ENCODE results near the gene RNF207. TPM values are rescaled to one million over a fixed set of nuclear protein-coding genes. Genes with fewer than 3 reads are reported as not detected.

The RNF207 gene
- total RNA-seq, 2 experiments from 2014 or later = 3.8 to 4.0 TPM

DNA sequence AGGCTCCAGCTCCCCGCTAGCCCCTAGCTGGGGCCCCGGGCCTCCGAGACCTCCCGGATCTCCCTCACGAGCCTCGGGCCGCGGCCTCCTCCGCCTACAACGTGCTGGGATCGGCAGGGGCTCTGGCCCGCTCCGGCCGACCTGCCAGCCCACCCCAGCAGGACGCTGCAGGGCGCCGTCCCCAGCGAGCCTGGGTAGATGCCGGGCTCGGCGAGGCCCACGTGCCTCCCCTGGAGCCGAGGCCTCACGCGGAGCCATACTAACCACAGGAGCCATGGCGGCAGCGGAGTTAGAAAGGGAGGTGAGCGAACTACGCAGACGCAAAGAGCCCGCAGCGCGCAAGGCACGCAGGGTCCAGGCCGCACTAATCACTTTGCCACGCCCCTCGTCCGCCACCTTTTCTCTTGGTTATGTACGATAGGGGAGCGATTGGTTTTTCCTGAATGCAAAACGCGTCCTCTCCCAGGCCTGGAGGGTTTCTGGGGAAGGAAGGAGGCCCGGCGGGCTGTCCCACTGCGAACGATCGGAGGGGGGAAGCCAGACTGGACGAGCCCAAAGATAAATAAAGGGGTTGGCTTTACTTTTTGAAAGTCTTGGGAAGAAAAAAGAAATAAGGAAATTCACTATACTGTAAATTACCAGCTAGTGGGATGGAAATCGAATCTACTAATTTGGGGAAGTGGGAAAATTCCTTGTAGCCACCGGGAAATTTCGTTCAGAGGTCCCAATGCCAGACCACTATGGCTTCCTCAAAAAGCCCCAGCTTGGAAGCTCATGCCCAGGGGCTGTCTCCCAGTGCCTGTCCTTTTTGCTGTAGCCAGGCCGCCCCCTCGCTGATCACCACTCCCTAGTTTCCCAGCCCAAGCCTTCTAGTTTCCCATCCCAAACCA, 6.4 kb upstream of the RNF207 start, which contains the start of gene RPL22:
Gene RPL22 (minus strand): TSS at position 298 of the 890 bp plus-strand sequence. CDS start 22 bp downstream, at position 276.
- ATAC-seq (ENCODE audit: low read depth) = peak; percentile 98
- no peaks in the 10 kb centered on the region for H3K9me3 Mint-ChIP-seq
- H3K27me3 Mint-ChIP-seq = no peaks in the 10 kb centered on the region
- peak; percentile 92 for DNase-seq
- POLR2A ChIA-PET = interaction anchor here (0.6 to 1.5 kb wide), 5 partner anchors 36 to 223 kb away, joined by 3 to 4 read pairs (median 3); partner anchors contain the start of gene ICMT
- H3K27ac Mint-ChIP-seq = peak within 1 kb of the TSS; percentile 87
- peaks cover 33% of the 10 kb centered on the region for H3K4me1 Mint-ChIP-seq
- peak within 1 kb of the TSS; percentile 94 for H3K4me3 Mint-ChIP-seq
- peaks cover 12% of the 10 kb centered on the region for H3K36me3 Mint-ChIP-seq

DNA sequence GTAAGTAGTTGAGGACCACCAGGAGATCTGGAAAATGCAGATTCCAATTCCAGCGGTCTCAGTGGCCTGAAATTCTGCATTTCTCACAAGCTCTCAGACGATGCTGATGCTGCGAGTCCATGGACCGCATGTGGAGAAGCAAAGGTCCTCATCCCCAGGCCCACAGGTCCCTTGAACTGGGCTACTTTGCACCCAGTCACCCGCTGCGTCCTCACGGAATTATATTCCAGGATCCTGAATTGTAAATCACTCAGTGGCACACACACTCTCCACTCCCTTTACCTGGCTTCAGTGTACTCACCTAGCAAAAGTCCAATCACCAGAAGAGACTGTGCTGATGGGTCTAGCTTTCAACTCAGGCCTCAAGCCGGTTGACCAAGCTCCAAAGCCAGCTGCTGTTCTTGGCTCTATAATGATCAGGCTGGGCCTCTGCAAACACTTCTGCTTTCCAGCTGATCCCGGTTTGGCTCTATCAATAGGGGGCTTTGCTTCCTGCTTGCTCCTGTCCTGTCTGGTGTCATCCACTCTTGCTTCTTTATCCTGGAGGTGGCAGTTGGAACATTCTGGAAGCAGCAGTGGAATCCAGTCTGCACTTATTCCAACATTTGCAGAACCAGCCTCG, 5.6 kb upstream of the RNF207 start:
- Mint-ChIP-seq H3K9me3 (no peaks in the 10 kb centered on the region), H3K27me3 (no peaks in the 10 kb centered on the region), H3K27ac (peak overlapping the region; percentile 87), H3K36me3 (peaks cover 12% of the 10 kb centered on the region), H3K4me3 (peak overlapping the region; percentile 94), H3K4me1 (peaks cover 33% of the 10 kb centered on the region)
- POLR2A ChIA-PET = interaction anchor here (0.6 to 1.5 kb wide), 2 partner anchors 36 to 206 kb away, joined by 3 to 4 read pairs; partner anchors contain the start of gene ICMT
- DNase-seq (no peak), ATAC-seq (ENCODE audit: low read depth) (no peak)

DNA sequence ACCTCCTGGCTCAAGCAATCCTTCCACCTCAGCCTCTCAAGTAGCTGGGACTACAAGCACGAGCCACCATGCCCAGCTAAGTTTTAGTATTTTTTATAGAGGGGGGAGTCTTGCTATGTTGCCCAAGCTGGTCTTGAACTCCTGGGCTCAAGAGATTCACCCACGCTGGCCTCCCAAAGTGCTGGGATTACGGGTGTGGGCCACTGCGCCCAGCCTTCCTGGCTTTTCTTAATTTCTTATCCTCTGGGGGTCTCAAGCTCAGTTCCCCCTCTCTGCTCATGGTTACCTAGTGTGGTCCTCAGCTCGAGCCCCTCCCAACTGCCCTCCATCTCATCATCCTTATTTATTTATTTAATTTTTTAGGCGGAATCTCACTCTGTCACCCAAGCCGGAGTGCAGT, 3.7 kb upstream of the RNF207 start:
- Mint-ChIP-seq H3K4me3 (no peak overlapping the region), H3K27ac (no peak overlapping the region), H3K27me3 (peaks cover 7% of the 10 kb centered on the region), H3K36me3 (peaks cover 6% of the 10 kb centered on the region), H3K4me1 (peaks cover 29% of the 10 kb centered on the region), H3K9me3 (no peaks in the 10 kb centered on the region)
- DNase-seq (no peak), ATAC-seq (ENCODE audit: low read depth) (no peak)
- POLR2A ChIA-PET = interaction anchor here (0.7 kb wide), 1 partner anchor 78 kb away, joined by 6 read pairs; no protein-coding TSS in a partner anchor

DNA sequence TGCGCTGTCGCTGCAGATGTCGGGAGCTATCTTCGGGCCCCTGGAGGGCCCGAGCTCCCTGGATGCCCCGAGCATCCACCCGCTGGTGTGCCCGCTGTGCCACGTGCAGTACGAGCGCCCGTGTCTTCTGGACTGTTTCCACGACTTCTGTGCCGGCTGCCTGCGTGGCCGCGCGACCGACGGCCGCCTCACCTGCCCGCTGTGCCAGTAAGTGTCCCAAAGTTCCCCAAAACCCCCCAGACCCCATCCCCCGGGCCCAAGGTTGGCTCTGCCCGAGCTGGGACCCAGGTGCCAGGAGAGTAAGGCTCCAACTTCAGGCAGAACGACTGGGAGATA, 569 bp downstream of the RNF207 start:
- Mint-ChIP-seq H3K4me1 (peaks cover 6% of the 10 kb centered on the region), H3K27ac (no peak overlapping the region), H3K27me3 (peaks cover 24% of the 10 kb centered on the region), H3K9me3 (no peaks in the 10 kb centered on the region), H3K36me3 (no peaks in the 10 kb centered on the region), H3K4me3 (peak overlapping the region; percentile 25)
- ATAC-seq (ENCODE audit: low read depth) = no peak
- DNase-seq = no peak
- POLR2A ChIA-PET = interaction anchor here (0.6 to 1.1 kb wide), 2 partner anchors 26 to 30 kb away, joined by 3 read pairs; partner anchors contain the start of gene ICMT

DNA sequence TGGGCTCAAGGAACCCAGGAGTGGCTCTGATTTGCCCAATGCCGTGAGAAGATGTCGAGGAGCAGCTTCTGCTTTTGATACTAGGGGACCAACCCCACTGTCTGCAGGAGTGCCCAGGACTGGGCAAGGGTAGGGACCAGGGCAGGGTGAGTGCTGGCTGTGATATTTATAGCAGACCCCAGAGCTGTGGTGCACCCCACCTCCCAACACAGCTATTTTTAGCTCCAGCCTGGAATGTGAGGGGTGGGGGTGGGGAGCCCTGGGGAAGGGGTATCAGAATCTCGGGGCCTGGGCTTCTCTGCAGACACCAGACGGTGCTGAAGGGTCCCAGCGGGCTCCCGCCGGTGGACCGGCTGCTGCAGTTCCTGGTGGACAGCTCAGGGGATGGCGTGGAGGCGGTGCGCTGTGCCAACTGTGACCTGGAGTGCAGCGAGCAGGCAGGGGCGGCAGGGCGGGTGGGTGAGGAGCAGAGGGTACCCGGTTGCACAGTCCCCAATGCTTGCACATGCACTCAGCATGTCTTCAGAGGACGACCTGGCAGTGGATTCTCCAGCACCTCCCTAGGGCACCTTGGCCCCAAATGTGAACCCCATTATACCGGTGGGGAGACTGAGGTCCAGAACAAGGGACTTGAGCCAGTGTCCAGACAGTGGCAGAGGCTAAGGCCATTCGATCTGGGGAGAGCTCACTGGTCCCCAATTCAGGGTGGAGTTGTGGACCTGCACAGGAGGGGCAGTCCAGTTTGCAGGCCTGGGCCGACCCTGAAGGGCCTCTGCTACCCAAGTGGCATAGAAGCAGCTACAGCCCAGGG, 1.4 kb downstream of the RNF207 start:
- no peaks in the 10 kb centered on the region for H3K9me3 Mint-ChIP-seq
- no peak overlapping the region for H3K4me3 Mint-ChIP-seq

DNA sequence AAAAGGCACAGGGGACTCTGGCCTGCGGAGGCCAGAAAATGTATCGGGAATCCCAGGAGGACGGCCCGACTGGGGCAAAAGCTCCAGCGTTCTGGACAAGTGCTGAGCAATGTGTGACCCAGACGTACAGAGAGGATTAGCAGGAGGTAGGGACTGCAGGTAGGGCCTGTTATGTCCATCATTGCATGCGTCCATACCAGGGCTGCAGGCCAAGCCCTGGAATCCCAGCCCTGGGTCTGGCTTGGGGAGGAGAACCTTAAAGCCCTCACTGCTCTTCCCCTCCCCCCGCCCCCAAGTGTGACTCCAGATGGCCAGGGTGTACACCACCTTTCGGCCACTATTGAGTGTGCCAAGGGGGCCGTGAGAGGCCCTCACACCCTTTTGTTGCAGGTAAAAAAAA, 2.0 kb downstream of the RNF207 start:
- H3K4me3 Mint-ChIP-seq = no peak overlapping the region

More for the DNA sequence above, 1.4 kb downstream of the RNF207 start:
- DNase-seq (no peak), ATAC-seq (ENCODE audit: low read depth) (no peak)
- Mint-ChIP-seq H3K36me3 (no peaks in the 10 kb centered on the region), H3K4me1 (peaks cover 6% of the 10 kb centered on the region), H3K27ac (no peak overlapping the region), H3K27me3 (peaks cover 28% of the 10 kb centered on the region)
- POLR2A ChIA-PET = interaction anchor here (1.1 kb wide), 1 partner anchor 29 kb away, joined by 3 read pairs; the partner anchor contains the start of gene ICMT

DNA sequence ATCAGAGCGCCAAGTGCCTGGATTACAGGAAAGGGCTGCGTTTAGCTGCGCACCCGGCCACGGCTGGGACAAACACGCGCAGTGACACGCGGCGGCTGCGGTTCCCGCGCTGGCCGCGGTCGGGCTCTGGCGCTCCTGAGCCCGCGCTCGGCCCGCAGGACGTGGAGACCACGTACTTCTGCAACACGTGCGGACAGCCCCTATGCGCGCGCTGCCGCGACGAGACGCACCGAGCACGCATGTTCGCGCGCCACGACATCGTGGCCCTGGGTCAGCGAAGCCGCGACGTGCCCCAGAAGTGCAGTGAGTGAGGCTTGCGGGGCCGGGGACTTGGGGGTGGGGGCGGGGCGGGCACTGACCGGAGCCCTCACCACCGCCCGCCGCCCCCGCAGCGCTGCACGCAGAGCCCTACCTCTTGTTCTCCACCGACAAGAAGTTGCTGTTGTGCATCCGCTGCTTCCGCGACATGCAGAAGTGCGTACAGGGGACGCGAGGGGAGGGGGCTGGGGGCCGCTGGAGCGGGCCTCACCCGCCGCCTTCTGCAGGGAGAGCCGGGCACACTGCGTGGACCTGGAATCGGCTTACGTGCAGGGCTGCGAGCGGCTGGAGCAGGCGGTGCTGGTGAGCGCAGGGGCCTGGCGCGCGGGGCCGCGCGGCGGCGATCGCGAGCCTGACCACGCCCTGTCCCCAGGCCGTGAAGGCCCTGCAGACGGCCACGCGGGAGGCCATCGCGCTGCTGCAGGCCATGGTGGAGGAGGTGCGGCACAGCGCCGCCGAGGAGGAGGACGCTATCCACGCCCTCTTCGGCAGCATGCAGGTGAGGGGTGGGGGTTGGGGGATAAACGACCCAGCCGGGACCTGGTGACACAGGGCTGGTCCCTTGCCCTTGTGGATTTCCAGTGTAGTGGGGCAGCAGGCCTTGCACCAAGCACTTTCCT, 3.1 kb downstream of the RNF207 start:
- H3K27me3 Mint-ChIP-seq = peaks cover 31% of the 10 kb centered on the region
- H3K9me3 Mint-ChIP-seq = no peaks in the 10 kb centered on the region
- no peak overlapping the region for H3K27ac Mint-ChIP-seq
- H3K4me3 Mint-ChIP-seq = peak overlapping the region; percentile 4
- no peaks in the 10 kb centered on the region for H3K36me3 Mint-ChIP-seq
- peaks cover 9% of the 10 kb centered on the region for H3K4me1 Mint-ChIP-seq
- DNase-seq (peak; percentile 55), ATAC-seq (ENCODE audit: low read depth) (peak; percentile 32)
- POLR2A ChIA-PET = no interaction called here

More for the DNA sequence above, 2.0 kb downstream of the RNF207 start:
- DNase-seq (no peak), ATAC-seq (ENCODE audit: low read depth) (no peak)
- H3K36me3 Mint-ChIP-seq = no peaks in the 10 kb centered on the region
- peaks cover 28% of the 10 kb centered on the region for H3K27me3 Mint-ChIP-seq
- H3K9me3 Mint-ChIP-seq = no peaks in the 10 kb centered on the region
- no peak overlapping the region for H3K27ac Mint-ChIP-seq
- H3K4me1 Mint-ChIP-seq = peaks cover 9% of the 10 kb centered on the region
- POLR2A ChIA-PET = interaction anchor here (0.5 kb wide), 1 partner anchor 169 kb away, joined by 4 read pairs; no protein-coding TSS in a partner anchor

DNA sequence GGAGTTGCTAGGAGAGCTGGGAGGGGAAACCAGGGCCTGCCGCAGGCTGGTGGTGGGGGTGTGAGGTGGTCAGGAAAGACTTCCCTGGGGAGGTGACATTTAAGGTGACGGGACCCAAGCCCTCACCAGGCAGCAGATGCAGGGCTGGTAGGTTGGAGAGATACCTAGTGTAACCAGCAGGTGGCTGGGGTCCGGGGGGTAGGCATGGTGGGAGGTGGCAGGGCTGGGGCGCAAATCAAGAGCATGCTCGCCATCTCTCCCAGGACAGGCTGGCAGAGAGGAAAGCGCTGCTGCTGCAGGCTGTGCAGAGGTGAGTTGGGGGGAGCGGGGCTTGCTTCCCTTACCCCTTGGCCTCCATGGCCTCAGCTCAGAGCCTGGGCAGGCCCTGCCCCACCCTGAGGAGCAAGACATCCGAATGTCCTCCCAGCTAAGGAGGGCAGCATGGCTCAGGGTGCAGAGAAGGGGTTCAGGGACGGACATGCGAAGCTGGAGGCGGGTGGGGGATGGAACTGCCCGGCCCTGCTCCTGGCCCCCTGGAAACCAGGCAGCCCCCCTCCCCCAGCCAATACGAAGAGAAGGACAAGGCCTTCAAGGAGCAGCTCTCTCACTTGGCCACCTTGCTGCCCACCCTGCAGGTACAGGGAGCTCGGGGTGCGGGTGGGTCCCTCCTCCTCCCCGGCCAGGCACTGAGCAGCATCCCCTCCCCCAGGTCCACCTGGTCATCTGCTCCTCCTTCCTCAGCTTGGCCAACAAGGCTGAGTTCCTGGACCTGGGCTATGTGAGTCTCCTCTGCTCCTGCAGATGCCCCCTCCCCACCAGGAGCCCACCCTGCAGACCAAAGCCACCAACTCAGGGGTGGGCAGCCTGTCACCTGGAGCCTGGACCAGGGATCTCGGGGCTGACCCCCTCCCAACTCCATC, 4.0 kb downstream of the RNF207 start:
- ATAC-seq (ENCODE audit: low read depth) = no peak
- no peaks in the 10 kb centered on the region for H3K9me3 Mint-ChIP-seq
- peak; percentile 46 for DNase-seq
- H3K36me3 Mint-ChIP-seq = no peaks in the 10 kb centered on the region
- H3K4me3 Mint-ChIP-seq = peak overlapping the region; percentile 4
- H3K27me3 Mint-ChIP-seq = peaks cover 36% of the 10 kb centered on the region
- no peak overlapping the region for H3K27ac Mint-ChIP-seq
- peaks cover 8% of the 10 kb centered on the region for H3K4me1 Mint-ChIP-seq
- POLR2A ChIA-PET = no interaction called here

DNA sequence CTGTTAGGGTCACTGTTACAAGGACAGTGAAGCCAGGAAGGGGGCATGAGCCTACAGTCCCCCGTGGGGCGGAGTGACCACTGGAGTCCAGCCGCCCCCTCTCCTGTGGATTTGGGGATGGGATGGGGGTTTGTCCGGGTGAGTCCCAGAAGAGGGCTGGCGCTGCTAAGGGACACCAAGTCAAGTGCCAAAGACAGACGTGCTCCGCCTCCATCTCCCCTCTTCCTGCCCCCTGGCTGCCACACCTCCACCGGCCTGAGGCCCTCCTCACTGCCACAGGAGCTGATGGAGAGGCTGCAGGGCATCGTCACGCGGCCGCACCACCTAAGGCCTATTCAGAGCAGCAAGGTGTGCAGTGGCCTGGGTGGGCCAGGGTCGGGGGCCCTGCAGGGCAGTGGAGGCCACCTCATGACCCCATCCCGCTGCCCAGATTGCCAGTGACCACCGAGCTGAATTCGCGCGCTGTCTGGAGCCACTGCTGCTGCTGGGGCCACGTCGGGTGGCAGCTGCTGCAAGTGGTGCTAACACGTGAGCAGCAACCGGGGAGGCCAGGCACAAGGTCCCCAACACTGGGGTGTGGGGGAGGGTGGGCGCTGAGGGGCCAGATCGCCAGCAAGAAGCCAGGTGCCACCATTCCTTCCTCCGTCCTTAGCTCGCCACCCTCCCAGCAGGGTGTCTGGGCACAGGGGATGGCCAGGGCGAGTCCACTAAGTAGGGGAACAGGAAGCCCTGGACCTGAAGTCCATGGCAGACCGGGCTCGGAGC, 4.9 kb downstream of the RNF207 start:
- no peak for ATAC-seq (ENCODE audit: low read depth)
- Mint-ChIP-seq H3K27ac (no peak overlapping the region), H3K36me3 (no peaks in the 10 kb centered on the region), H3K4me3 (no peak overlapping the region), H3K27me3 (peaks cover 36% of the 10 kb centered on the region), H3K9me3 (no peaks in the 10 kb centered on the region), H3K4me1 (peaks cover 8% of the 10 kb centered on the region)
- DNase-seq = no peak
- POLR2A ChIA-PET = no interaction called here

DNA sequence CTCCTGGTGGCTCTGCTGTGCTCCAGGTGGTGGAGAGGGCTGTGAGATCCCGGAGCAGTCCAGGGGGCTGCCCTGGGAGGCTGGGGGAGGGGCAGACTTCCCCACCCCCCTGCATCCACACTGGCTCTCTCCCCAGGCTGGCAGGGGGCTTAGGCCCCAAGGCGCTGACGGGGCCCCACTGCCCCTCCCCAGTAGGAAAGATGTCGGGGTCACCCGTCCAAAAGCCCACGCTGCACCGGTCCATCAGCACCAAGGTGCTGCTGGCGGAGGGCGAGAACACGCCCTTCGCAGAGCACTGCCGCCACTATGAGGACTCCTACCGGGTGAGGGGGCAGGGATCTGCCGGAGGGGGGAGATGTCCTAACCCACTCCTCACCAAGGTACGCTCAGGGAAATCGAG, 5.8 kb downstream of the RNF207 start:
- no peak overlapping the region for H3K27ac Mint-ChIP-seq
- H3K27me3 Mint-ChIP-seq = peaks cover 32% of the 10 kb centered on the region
- no peak for ATAC-seq (ENCODE audit: low read depth)

More for the DNA sequence above, 5.8 kb downstream of the RNF207 start:
- no peaks in the 10 kb centered on the region for H3K36me3 Mint-ChIP-seq
- no peak overlapping the region for H3K4me3 Mint-ChIP-seq
- no peak for DNase-seq
- peaks cover 8% of the 10 kb centered on the region for H3K4me1 Mint-ChIP-seq
- no peaks in the 10 kb centered on the region for H3K9me3 Mint-ChIP-seq
- POLR2A ChIA-PET = no interaction called here

Measured in activated naive CD8-positive, alpha-beta T cell treated with anti-CD3 and anti-CD28 coated beads, Interleukin-2, amount 10 ng/mL, durations not matched to agents 7 days and 5 days (primary cell).